Endometrium (tissue), 2 donors: Measurements from ENCODE around the gene NFKB2.

Experiments
- FAIRE-seq: peaks from 2 replicates; lab custom pipeline; 2012; peaks lifted over from hg19 to GRCh38; lab: Jason Lieb, UNC
- donor health status: control.
- donor health status: control.

Gene NFKB2

DNA sequence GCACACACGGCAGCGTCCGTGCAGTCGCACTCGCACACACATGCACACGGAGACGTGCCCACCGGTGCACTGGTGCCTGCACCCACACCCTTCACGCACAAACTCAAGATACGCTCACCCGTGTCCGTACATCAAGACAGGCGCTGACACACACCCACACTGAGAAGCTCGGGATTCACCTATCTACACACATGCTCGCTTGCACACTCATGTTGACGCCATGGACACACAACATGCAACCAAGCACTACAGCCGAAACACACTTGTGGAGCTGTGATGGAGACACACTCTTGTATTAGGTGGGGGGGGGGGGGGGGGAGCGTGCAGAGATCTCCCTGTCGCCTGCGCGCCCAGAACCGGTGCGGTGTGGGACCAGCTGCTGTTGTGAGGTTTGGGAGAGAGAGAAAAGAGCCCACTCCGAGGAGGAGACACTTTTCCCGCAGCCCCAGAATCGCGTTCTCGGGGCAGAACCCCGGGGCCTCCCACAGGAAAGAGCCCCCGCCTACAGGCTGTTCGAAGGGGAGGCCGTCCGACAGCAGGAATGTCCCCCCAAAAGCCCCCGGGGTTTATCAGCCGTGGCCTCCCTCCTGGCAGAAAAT is 605 bp upstream of the NFKB2 start:
- FAIRE-seq: no peak

DNA sequence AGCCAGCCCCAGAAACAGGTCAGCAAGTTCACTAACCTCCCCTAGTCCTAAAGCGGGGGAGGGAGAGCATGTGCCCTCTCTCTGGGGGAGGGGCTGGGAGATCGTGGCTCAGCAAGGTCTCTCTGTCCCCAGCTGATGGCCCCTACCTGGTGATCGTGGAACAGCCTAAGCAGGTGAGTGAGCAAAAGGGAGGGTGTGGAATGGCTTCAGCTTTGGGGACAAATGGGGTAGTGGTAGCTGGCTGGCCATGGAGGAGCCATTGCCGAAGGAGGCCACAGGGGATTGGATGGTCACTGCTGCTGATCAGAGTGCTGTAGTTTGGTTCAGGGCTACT is 779 bp downstream of the NFKB2 start:
- FAIRE-seq: no peak

- FAIRE-seq: no peak
These were observed 1.2 kb downstream of the NFKB2 start for GRCh38 chr10:102396730-102397151.

GRCh38 chr10:102397222-102398171 is 2.0 kb downstream of the NFKB2 start:
- no peak for FAIRE-seq

DNA sequence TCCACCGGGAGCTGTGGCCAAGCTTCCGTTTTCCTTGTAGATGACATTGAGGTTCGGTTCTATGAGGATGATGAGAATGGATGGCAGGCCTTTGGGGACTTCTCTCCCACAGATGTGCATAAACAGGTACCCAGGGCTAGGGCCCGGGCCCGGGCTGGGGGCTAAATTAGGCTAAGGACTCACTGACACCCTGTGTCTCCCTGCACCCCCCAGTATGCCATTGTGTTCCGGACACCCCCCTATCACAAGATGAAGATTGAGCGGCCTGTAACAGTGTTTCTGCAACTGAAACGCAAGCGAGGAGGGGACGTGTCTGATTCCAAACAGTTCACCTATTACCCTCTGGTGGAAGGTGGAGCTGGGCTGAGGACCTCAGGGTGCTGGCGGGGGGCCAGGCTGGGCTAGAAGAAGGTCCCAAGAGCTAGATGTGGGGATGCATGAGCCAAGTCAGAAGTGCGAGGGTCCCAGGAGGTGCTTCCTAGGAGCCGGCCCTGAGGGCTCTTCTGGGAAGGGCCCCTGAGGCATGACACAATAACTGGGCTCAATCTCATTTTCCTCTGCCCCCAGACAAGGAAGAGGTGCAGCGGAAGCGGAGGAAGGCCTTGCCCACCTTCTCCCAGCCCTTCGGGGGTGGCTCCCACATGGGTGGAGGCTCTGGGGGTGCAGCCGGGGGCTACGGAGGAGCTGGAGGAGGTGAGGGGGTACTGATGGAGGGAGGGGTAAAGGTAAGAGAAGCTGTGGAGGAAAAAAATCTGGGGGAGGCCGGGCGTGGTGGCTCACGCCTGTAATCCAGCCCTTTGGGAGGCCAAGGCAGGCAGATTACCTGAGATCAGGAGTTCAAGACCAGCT is 2.9 kb downstream of the NFKB2 start:
- no peak for FAIRE-seq

DNA sequence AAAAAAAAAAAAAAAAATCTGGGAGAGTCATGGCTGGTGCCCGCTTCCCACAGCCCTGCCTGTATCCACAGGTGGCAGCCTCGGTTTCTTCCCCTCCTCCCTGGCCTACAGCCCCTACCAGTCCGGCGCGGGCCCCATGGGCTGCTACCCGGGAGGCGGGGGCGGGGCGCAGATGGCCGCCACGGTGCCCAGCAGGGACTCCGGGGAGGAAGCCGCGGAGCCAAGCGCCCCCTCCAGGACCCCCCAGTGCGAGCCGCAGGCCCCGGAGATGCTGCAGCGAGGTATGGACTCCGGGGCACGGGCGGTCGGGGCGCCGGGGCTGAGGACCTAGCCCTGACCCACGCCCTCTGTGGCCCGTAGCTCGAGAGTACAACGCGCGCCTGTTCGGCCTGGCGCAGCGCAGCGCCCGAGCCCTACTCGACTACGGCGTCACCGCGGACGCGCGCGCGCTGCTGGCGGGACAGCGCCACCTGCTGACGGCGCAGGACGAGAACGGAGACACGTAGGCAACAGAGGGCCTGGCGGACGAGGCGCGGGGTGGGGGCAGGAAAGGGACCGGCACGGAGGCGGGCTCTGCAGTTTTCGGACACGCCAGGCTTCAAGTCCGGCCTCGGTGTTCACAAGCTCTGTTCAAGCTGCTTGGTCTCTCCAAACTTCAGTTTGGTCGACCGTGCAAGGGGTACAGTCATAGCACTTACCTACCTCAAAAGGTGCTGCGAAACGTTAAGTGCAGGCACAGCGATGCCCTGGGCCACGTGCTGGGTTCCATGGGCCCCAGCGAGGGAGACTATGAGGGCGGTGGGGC is 3.9 kb downstream of the NFKB2 start:
- FAIRE-seq: no peak

GRCh38 chr10:102400076-102400475 is 4.6 kb downstream of the NFKB2 start:
- no peak for FAIRE-seq

- FAIRE-seq: no peak
These were observed 5.3 kb downstream of the NFKB2 start for GRCh38 chr10:102400598-102401341.

DNA sequence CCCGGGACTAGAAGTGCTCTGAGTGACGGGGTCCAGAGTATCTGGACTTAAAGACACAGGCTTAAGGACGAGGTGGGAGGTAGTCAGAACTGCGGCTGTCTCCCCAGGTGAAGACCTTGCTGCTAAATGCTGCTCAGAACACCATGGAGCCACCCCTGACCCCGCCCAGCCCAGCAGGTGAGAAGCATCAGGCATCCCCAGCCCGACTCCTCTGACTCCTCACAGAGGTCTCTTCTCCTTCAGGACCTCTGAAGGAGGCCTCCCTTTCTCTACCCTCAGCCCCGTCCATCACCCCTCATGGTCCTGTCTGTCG is 5.8 kb downstream of the NFKB2 start:
- FAIRE-seq: no peak

DNA sequence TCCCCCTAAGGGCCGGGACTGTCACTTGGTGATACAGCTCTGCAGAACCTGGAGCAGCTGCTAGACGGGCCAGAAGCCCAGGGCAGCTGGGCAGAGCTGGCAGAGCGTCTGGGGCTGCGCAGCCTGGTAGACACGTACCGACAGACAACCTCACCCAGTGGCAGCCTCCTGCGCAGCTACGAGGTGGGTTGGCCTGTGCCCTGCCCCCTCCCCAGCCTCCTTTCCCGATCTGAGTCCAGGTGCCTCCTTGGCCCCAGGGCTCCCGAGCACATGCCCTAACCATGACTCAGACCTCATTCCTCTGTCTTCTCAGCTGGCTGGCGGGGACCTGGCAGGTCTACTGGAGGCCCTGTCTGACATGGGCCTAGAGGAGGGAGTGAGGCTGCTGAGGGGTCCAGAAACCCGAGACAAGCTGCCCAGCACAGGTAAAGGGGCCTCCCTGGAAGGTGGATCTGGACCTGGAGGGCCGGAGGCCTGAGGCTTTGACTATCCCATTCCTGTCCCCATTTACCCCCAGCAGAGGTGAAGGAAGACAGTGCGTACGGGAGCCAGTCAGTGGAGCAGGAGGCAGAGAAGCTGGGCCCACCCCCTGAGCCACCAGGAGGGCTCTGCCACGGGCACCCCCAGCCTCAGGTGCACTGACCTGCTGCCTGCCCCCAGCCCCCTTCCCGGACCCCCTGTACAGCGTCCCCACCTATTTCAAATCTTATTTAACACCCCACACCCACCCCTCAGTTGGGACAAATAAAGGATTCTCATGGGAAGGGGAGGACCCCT is 6.4 kb downstream of the NFKB2 start:
- FAIRE-seq: no peak

DNA sequence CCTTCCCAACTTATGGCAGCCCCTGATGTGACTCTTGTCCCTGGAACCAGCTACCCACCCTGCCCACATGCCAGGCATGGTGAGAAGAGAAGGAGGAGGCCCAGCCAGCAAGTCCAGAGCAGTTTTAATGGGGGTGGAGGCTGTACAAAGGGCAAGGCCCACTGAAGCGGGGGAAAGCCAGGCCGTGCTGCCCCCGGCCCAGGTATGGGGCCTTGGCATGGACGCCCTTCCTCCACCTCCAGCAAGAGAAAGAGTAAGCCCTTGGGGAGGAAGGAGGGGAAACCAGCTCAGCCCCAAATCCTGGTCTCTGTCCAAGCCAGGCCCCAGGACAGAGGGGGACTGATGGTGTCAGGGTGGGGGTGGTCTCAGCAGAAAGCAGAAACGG is 7.0 kb downstream of the NFKB2 start:
- no peak for FAIRE-seq

GRCh38 chr10:102403115-102403514 is 7.6 kb downstream of the NFKB2 start:
- no peak for FAIRE-seq

DNA sequence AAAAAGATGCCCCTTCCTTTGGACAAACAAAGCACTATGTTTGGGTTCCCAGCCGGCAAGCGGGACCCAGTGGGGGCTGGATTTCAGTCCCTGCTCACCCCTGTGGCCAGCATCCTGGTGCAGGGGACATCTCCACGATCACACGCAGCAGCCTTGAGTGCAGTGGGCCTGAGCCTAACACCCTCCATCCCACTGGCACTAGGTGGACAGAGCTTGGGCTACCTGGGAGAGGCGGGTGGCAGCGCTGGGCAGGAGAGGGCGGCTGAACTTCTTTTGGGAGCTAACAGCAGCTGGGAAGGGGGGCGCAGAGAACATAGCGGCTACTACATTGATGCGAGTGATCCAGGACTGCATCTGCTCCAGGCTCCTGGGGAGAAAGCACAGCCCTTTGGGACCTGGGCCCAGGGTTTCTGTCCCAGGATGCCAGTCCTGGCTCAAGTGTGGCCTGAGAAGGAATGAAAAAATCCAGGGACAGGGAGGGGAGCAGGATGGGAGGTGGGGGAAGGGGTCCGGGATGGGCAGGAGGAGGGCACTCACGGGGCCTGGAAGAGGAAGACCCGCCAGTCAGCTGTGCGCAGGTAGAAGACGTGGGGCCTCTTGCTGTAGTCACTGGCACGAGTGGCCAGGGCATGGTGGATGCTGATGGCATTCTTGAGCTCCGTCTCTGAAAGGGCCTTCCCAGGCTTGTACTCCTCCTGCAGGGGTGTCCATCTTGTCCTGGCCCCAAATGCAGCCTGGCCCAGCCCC is 9.0 kb downstream of the NFKB2 start:
- FAIRE-seq: no peak

DNA sequence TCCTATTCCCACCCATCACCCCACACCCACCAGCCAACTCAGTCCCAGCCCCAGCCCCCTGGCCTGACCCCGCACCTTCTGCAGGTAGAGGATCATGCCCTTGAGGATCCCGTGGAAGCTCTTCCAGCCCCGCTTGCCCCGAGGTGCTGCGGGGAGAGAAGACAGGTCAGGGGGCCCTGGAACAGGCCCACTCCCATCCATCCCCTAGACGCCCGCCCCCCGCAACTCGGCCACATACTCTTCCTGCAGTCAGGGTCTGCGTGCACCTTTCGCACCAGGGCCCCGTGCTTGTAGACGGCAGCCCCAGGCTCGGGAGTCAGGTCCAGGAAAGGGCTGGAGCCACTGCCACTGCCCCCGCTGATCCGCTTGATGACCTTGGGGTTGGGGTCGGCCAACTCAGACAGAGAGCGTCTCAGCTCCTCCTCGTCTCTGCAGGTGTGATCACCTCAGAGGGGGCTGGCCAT is 9.6 kb downstream of the NFKB2 start:
- no peak for FAIRE-seq

DNA sequence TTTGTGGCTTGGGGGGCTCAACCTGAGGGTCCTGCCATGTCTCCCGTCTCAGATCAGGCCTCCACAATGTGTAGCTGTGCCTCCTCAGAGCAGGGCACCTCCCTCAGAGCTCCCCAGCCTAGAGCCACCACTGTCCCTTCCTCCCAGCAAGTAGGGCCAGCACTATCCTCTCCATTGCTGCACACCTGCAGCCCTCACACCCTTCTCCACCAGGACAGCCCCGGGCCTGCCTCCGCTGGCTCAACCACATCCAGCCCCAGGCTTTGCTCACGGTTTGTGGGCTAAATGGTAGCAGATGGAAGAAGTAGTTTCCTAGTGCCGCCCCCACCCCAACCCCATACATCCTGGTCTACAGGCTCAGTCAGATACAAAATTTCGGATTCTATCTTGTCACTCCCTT is 10.1 kb downstream of the NFKB2 start:
- no peak for FAIRE-seq

DNA sequence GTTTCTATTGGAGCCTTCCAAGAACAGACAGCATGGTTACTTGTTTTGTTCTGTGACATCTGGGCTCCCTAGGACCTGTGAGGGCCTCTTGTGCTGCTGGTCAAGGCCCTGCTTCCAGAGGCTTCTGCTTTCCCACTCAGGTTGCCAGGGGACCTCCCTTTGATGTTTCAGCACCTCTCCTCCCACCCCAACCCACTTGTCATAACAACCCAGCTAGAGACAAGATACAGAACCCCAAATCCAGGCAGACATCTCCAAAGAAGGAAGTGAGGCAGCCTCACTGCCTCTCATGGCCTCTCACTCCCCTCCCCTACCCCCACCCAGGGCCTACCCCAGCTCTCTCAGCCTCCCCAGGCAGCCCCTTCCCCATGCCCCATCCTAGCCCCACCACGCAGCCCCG is 11.3 kb downstream of the NFKB2 start:
- FAIRE-seq: no peak

DNA sequence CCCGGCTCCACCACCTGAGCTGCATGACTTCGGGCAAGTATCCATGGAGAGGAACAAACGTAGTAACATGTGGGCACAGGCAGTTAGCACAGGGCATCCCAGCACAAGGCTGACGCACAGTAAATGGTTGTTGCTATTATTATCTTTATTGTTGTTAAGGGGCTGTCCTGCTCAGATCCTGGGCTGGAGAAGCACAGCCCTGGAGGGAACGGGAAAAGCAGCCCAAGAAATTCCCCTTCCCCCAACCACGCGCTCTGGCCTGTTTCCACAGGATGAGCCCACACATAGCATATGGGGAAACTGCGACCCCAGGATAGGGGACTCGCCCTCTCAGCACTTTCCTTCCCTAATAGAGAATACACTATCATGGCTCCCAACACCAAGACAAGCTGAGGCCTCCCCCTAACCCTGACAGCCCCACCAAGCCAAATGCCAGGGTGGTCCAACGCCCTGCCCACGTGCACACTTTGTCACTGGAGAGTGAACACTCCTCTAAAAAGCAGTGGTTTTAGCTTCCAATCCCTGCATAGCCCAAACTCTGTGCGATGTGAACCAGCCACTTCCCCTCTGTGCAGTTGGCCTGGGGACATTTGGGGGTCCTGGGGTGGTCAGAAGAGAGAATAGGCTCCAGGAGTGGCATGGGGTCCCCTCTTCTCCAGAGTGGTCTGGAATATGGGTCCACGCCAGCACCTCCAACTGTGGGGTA is 12.1 kb downstream of the NFKB2 start:
- FAIRE-seq: no peak

GRCh38 chr10:102408131-102408727 is 12.7 kb downstream of the NFKB2 start:
- FAIRE-seq: no peak
